ENCODE measurements around the gene SS18L1. TPM values are rescaled to one million over a fixed set of nuclear protein-coding genes. Genes with fewer than 3 reads are reported as not detected.

The SS18L1 gene
- total RNA-seq, 1 experiment from 2014 or later, result 28.1 TPM

DNA sequence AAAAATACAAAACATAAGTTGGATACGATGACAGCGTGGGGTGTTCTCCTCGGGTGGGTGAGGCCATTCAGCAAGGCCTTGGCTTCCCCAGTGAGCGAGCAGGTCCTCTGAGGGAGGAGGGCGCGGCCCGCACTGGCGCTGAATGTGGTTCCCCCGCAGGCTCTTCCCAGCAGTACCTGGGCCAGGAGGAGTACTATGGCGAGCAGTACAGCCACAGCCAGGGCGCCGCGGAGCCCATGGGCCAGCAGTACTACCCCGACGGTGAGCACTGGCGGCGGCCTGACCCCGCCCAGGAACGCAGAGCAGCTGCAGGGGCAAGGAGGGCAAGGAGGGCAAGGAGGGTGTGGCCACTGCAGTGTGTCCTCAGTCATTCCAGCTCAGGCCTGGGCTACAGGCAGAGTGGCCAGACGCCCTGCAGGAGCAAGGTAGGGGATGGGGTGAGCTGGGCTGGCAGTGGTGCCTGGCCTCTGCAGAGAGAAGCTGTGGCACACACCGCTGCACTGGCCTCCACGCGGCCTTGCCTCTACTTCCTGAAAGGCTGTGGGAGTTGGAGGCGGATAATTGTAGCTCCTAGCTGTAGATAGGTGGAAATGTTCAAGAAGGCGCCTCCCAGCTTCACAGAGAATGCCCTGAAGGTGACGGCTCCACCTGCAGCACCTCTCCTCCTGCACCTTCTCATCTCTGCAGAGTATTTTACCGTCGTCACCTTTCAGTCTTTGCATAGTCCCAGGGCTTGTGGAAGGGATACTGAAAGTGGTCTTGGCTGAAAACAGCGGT, 20.6 kb downstream of the SS18L1 start:
- H3K4me1 ChIP-seq (ENCODE audit: control insufficient read depth in 1 of 2, insufficient read depth in 2 of 2, low read length in 2 of 2), result peaks cover 26 to 29% of the 10 kb centered on the region in 2 experiments
- ATAC-seq (no peak), DNase-seq (ENCODE audit: low read depth, low spot score) (no peak)
- H3K79me2 ChIP-seq (ENCODE audit: insufficient read depth, low read length), result peaks cover 19% of the 10 kb centered on the region; the same call in 1 of the 2 replicates
- H3K9me3 ChIP-seq (ENCODE audit: control insufficient read depth in 1 of 2, insufficient read depth in 1 of 2, low read depth in 1 of 2, low read length in 2 of 2), result no peaks in the 10 kb centered on the region
- no peak overlapping the region for H3K9ac ChIP-seq (ENCODE audit: low read length)
- no peak overlapping the region for H3K4me2 ChIP-seq (ENCODE audit: low read length)
- no peak overlapping the region for H3K4me3 ChIP-seq (replicated peaks in 1 of 2; ENCODE audit: low read depth in 1 of 2, low read length in 2 of 2)
- H2AFZ ChIP-seq (ENCODE audit: low read depth, low read length, poor library complexity, severe bottlenecking), result no peak overlapping the region
- TF ChIP-seq, protein P1, sequence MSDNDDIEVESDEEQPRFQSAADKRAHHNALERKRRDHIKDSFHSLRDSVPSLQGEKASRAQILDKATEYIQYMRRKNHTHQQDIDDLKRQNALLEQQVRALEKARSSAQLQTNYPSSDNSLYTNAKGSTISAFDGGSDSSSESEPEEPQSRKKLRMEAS (IDR thresholded peaks at IDR 0.05), result no peak
- POLR2A ChIA-PET, result no interaction called here
- RAD21 ChIA-PET (ENCODE audit: low non-redundant PET in 1 of 2, low total read pairs in 2 of 2, uncharacterized antibody in 2 of 2, unreplicated experiment in 2 of 2), result no interaction called here
- no peak overlapping the region for H3K27ac ChIP-seq (ENCODE audit: low read depth, low read length)
- H3K36me3 ChIP-seq (ENCODE audit: control insufficient read depth in 1 of 2, insufficient read depth in 2 of 2, low read length in 2 of 2), result peaks cover 19 to 29% of the 10 kb centered on the region in 2 experiments; a peak in 3 of 4 replicates
- no peaks in the 10 kb centered on the region for H3K9me2 ChIP-seq (ENCODE audit: insufficient read depth)
- peaks cover 3% of the 10 kb centered on the region; the same call in 1 of the 2 replicates for H4K20me1 ChIP-seq (ENCODE audit: insufficient read depth)
- BruUV-seq (replicated peaks), result no TSS peak
- CTCF ChIA-PET, result no interaction called here
- no peaks in the 10 kb centered on the region for H3K27me3 ChIP-seq (ENCODE audit: insufficient read depth, low read length)
- intact Hi-C loops (cut with micrococcal nuclease), result no loop called here

DNA sequence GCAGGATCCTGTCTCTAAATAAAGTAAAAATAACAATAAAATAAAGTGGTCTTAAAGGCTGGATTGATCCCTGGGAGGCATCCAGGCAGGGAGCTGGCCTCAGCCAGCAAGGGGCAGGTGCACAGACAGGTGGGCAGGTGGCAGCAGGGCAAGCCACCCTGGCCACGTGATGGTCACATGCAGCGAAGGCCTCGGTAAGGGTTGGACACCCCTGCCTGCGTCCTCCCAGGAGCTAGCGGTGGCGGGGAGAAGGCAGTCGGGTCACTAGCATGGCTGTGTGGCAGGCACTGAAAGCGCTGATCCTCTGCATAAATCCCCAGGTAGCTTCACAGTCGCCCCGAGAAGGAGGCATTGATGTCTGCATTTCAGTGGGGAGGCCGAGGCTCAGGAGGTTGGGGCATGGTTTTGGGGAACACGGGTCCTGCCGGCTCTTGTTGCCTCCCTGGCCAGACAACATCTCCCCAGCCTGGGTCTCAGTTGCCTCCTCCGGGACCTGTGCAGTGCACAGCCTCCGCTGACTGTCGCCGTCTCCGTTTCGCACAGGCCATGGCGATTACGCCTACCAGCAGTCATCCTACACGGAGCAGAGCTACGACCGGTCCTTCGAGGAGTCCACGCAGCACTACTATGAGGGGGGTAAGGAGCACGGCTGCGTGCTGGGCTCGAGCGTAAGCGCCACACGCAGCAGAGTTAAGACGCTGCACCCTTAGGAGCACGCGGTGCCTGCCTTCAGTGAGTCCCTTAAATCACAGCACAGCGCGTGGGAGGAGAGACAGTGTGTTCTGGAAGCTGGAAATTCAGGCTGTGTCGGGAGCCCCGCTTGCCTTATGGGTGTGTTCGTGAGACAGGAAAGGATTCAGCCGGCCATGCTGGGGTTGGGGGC, 21.6 kb downstream of the SS18L1 start:
- intact Hi-C loops (cut with micrococcal nuclease), result no loop called here
- ChIA-PET RAD21 (ENCODE audit: low non-redundant PET in 1 of 2, low total read pairs in 2 of 2, uncharacterized antibody in 2 of 2, unreplicated experiment in 2 of 2) (no interaction called here), CTCF (no interaction called here), POLR2A (no interaction called here)
- no TSS peak for BruUV-seq (replicated peaks)
- Histone ChIP-seq H3K27me3 (ENCODE audit: insufficient read depth, low read length) (no peaks in the 10 kb centered on the region), H3K4me2 (ENCODE audit: low read length) (no peak overlapping the region), H4K20me1 (ENCODE audit: insufficient read depth) (no peaks in the 10 kb centered on the region), H3K9me3 (ENCODE audit: control insufficient read depth in 1 of 2, insufficient read depth in 1 of 2, low read depth in 1 of 2, low read length in 2 of 2) (no peaks in the 10 kb centered on the region), H2AFZ (ENCODE audit: low read depth, low read length, poor library complexity, severe bottlenecking) (no peak overlapping the region), H3K4me3 (replicated peaks in 1 of 2; ENCODE audit: low read depth in 1 of 2, low read length in 2 of 2) (no peak overlapping the region), H3K4me1 (ENCODE audit: control insufficient read depth in 1 of 2, insufficient read depth in 2 of 2, low read length in 2 of 2) (peaks cover 19 to 20% of the 10 kb centered on the region in 2 experiments), H3K9me2 (ENCODE audit: insufficient read depth) (no peaks in the 10 kb centered on the region), H3K9ac (ENCODE audit: low read length) (no peak overlapping the region), H3K27ac (ENCODE audit: low read depth, low read length) (no peak overlapping the region), H3K36me3 (ENCODE audit: control insufficient read depth in 1 of 2, insufficient read depth in 2 of 2, low read length in 2 of 2) (peaks cover 19 to 29% of the 10 kb centered on the region in 2 experiments; a peak in 3 of 4 replicates), H3K79me2 (ENCODE audit: insufficient read depth, low read length) (peaks cover 15% of the 10 kb centered on the region; the same call in 1 of the 2 replicates)
- no peak for ATAC-seq
- DNase-seq (ENCODE audit: low read depth, low spot score), result no peak
- TF ChIP-seq SRF (IDR thresholded peaks at IDR 0.05; ENCODE audit: low read depth) (no peak), CEBPB (IDR thresholded peaks at IDR 0.05; ENCODE audit: low read depth) (no peak), YY1 (IDR thresholded peaks at IDR 0.05; ENCODE audit: extremely low read depth, insufficient replicate concordance, low read depth, low read length) (no peak), EGR1 (IDR thresholded peaks at IDR 0.05; ENCODE audit: low read depth) (no peak), TCF7L2 (IDR thresholded peaks at IDR 0.05; ENCODE audit: borderline replicate concordance, extremely low read depth, insufficient read depth, insufficient read length) (no peak), SP1 (IDR thresholded peaks at IDR 0.05; ENCODE audit: low read depth) (no peak), ZNF274 (IDR thresholded peaks at IDR 0.05; ENCODE audit: low read depth, low read length) (no peak), RAD21 (IDR thresholded peaks at IDR 0.05; ENCODE audit: low read depth) (no peak), JUND (IDR thresholded peaks at IDR 0.05) (no peak), EZH2phosphoT487 (IDR thresholded peaks at IDR 0.05; ENCODE audit: borderline replicate concordance) (no peak), POLR2A (IDR thresholded peaks at IDR 0.05; ENCODE audit: borderline replicate concordance, extremely low read depth, insufficient read depth, insufficient read length) (no peak)
- TF ChIP-seq, protein P1 (IDR thresholded peaks at IDR 0.05), result no peak
- TF ChIP-seq, protein P2, sequence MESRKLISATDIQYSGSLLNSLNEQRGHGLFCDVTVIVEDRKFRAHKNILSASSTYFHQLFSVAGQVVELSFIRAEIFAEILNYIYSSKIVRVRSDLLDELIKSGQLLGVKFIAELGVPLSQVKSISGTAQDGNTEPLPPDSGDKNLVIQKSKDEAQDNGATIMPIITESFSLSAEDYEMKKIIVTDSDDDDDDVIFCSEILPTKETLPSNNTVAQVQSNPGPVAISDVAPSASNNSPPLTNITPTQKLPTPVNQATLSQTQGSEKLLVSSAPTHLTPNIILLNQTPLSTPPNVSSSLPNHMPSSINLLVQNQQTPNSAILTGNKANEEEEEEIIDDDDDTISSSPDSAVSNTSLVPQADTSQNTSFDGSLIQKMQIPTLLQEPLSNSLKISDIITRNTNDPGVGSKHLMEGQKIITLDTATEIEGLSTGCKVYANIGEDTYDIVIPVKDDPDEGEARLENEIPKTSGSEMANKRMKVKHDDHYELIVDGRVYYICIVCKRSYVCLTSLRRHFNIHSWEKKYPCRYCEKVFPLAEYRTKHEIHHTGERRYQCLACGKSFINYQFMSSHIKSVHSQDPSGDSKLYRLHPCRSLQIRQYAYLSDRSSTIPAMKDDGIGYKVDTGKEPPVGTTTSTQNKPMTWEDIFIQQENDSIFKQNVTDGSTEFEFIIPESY (IDR thresholded peaks at IDR 0.05; ENCODE audit: extremely low read depth, insufficient replicate concordance, low read length), result no peak

Measured in HCT116 (cell line).